Measurements from ENCODE around the gene FAM78A.
A peak's percentile ranks its signal among the peaks of the same experiment; 100 is the strongest.
"Not testable (repeated sequence)": the region's sequence is repeated elsewhere in the genome, so short reads cannot be mapped to it uniquely, and the experiment has no call there.

FAM78A gene

DNA sequence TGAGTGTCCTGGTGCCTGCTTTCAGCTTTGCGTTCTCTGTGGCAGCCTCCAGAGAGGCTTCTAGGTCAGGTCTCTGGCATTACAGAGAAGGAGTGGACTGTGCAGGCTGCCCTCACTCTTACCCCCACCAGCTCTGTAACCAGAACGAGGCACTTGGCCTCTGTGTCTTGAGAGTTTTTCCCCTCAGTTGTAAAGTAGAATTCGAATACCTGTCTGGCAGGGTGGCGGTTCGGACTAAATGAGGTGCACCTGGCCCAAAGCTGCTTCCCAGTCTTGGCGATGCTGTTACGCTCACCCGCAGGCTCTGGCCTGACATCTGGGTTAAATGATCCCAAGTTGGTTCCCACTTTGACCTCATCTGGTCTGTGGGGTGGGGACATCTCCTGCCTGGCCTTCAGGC lies 40.1 kb downstream of the FAM78A start:
- no peak for DNase-seq

DNA sequence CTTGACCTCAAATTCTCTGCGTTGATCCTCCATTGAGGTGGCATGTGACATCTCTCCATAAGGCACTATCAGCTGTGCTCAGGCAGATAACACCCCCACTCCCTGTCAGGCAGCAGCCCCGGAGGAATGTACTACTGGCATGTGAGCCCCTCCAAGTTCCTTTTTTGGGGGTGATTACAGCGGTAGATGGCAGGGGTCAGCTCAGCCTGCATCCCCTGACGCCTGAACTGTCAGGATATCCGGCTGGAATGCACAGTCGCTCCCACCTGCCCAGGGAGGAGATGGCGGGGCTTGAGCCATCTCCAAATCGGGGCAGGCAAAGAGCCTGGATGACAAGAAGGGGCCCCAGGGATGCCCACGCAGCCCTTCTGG lies 40.8 kb downstream of the FAM78A start:
- DNase-seq = no peak

DNA sequence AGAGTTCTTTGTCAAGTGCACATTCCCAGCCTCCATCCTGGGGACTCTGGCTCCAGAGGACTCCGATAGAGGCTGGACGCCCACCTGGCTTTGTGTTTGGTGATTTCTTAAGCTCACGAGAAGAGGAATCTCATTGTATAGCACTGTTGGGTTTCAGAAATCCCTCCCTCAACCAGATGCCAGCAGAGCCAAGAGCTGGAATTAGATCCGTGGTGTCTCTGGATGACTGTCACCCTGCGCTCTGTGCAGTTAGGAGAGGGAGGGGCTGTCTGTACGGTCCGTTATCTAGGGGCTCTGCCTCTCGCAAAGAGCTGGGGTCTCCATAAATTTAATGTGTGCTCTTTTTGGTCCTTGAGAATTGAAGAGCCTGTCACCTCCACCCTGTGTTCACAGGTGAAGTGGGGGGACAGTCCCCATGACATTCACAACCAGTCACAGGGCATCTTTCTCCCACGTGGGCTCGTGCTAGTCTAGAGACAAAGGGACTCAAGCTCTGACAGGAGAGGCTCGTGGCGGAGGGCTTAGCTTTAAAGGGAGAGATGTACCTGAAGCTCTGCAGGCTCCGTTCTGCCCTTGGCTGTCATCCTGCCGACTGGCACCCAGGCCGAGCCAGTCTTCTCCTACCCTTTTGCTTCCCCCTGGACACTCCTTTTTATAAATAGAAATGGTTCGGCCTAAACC lies 41.4 kb downstream of the FAM78A start:
- no peak for DNase-seq

DNA sequence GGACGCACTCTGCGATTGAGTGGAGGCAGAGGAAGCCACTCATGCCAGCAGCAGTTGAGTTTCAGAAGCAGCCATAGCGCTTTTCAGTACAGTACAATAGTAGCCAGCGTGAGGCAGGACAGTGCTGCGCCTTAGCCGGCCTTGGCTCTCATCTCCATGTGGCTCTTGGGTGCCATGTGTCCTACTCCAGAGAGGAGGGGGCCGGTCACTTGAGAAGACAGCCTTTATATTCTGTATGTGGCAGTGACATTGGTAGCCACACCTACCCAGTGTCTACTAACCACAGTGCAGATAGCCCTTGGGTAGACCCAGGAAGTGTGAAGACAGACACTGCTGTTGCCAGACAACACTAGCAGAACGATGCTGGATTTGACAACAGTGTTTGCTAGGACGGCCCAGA lies 42.3 kb downstream of the FAM78A start:
- DNase-seq = peak; percentile 59

DNA sequence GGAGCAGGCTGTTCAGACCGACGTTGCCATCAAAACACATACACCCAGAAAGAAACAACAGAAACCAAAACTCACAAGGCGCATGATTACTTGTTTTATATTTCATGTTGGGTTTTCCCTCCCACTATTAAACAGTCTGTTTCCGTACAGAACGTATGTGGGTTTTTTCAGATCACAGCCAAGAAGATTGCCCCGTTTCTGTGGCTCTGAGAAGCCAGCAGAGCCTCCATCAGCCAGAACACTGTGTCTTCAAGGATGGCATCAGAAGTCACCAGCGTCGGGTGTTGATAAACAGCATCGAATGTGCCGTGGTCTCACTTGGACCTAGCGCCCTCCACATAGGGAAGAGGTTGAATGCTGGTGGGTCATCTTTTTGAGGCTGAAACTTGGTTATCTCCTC lies 42.8 kb downstream of the FAM78A start:
- DNase-seq = no peak

DNA sequence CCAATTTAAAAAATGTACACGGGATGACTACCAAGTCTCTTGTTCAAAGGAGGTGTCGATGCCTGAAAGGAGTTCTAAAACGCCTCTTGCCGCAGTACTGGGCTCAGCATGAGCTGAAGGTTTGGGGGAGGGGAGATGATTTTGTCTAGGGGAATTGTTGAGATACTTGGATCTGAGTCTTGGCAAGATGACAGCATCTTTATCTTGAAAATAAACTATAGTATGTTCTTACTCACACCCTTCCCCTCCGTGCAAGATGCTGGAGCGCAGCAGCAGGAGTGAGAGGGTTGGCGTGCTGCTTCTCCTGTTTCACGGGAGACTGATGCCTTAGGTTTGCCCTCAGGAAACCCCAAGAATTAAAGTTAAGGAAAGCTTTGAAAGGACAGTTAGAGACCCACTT lies 47.3 kb downstream of the FAM78A start:
- DNase-seq = peak; percentile 36

DNA sequence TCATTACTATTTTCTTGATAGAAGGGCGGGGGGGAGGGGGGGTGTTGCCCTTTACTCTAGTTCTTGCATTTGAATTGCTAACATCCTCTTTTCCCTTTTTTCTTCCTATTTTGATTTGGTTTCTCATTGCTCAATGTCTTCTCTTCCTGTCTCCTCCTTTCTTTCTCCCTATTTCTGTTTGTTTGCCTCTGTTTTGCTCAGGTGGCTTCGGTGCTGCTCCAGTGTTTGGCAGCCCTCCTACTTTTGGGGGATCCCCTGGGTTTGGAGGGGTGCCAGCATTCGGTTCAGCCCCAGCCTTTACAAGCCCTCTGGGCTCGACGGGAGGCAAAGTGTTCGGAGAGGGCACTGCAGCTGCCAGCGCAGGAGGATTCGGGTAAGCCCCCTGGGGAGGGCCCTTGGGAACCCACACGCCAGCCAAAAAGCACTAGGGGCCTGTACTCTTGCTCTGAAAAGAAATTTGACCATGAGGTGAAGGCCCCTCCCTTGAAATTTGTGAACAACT lies 48.3 kb downstream of the FAM78A start:
- DNase-seq = no peak

DNA sequence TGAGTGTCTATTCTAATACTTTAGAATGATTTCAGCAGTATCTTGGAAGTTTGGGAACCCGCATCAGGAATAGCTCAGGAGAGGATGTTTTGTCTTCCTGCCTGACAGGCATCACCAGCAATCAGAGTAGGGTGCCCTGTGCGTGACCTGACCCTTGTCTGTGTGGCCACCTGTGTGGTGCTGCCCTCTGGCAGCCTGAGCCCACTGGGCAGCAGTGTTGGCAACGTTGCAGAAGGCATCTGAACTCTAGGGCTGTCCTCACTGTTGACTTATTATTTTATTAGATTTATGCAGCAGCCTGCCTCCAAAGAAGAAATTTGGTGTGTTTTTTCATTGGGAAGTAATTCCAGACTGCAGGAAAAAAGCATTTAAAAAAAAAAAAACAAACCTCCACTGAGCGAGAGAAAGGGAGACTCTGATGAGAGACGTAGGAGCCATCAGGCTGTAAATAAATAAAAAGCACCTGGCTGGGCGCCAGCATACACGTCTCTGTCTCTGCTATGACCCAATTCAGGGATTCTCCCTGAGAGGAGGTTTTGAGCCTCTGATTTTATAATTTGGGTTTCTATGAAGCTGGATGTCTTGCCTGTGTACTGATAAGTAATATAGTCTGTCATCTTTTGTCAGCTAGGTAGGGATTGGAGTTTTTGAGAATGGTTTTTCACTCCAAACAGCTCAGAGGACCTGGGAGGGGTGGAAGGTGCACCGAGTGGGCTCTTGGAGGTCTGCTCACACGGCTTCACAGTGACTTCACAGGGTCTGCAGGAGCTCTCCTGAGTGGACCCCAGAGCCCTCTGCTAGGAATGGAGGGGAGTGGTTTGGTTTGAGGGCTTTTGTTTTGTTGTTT lies 49.0 kb downstream of the FAM78A start:
- no peak for DNase-seq

DNA sequence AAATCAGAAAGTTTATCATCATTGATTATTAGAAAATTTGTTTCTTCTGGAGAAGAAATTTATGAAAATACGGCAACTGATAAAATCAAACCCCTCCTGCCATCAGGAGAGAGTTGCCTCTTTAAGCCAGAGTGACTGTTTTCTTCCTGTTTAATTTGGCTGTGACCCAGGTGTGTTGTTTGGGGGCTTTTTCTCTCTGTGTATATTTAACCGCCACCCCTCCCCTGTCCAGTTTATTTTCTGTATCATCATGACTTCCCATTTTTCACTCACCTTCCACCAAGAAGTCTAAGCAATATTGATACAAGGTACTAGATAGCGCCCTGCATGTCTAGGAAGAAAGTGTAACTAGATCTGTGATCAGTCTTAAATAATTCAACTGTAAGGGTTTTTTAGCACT lies 50.1 kb downstream of the FAM78A start:
- no peak for DNase-seq

DNA sequence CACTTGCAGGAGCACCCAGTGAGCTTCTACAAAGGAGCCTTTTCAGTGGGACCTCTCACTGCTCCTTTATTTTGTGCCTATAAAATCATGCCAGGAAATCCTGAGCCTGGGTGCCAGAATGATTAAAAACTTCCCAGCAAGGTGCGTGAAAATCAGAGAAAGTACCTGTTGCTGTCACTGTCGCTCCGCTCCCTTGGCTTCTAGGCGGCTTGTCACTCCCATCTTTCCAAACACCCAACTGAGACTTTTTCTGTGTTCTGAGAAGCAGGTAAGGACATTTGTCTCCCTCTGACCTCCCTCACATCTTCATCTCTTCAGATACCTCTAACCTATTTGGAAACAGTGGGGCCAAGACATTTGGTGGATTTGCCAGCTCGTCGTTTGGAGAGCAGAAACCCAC lies 53.9 kb downstream of the FAM78A start:
- no peak for DNase-seq

DNA sequence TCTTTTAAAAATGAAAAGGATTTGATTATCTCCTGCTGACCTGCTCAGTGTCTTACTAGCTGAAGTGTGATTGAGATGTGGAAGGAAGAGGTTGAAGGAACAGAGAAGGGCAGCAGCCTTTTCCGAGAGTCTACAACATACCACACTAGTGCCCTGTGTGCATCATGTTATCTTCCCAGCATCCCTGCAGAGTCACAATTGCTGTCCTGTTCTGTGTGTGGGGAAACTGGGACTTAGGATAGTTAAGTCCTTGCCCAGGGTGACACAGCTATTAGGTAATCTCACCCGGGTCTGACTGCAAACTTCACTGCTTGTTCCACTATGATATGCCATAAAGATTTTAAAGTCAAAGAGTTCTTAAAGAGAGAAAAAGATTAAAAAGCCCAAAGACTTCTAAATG lies 55.8 kb downstream of the FAM78A start:
- DNase-seq = no peak

DNA sequence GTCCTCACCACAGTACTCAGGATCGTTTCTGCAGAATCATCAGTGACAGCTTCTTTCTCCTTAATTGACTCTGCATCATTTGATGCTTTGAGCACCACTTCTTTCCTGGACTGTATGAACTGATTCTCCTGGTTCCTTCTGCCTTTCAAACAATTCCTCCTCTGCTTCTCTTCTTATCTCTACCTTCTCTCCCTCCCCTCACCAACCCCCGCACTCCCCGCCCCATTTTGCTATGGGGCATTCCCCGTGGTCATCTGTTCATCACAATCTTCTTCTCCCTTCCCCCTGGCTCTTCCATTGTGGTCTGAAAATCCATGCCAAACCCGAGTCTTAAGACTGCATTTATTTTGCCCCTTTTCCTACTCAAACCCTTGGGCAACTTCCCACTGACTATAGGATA lies 57.9 kb downstream of the FAM78A start:
- DNase-seq = no peak

DNA sequence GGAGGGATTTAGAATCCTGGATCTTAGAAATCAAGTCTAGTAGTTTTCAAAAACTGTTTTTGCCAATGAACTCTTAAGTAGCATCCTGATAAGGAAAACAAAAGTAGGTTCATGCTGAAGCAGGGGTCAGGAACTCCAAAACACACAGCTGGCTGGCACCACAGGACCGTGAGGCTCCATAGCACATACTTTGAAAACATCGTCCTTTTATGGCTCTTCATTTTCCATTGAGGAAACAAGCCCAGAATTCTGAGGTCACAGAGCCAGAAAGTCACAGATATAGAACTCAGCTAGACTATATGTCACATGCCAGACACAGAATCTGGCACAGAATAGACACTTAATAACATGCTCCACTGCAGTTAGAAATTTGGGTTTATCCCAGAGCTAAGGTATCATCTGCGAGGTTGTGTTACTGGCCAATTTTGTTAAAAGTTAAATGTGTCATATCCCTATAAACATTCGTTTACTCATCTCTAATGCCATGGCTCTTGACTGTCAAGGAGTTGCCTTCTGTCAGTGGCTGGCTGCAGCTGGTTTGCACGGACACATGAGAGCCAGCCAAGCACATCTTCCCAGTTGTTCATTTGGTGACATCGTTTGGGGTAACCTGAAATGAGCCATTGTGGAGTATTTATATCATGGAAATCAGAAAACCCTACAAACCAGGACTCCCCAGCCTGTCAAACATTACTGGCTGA lies 58.8 kb downstream of the FAM78A start:
- no peak for DNase-seq

DNA sequence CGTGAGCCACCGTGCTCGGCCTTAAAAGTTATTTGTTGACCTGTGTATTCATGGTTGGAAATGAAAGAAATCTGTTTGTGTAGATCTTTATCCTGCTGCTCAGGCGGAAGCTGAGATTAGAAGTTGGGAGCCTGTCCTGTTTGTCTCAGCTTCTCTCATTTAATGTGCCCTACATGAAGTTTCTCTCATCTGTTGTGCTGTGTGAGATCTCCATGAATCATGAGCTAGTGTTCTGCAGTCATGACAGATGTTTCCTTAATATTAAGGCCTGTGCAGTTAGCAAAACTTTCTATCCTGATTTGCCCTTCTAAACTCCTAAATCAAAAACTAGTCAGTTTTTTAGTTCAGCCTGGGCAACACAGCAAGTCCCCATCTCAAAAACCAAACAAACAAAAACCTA lies 59.5 kb downstream of the FAM78A start:
- DNase-seq = no peak

DNA sequence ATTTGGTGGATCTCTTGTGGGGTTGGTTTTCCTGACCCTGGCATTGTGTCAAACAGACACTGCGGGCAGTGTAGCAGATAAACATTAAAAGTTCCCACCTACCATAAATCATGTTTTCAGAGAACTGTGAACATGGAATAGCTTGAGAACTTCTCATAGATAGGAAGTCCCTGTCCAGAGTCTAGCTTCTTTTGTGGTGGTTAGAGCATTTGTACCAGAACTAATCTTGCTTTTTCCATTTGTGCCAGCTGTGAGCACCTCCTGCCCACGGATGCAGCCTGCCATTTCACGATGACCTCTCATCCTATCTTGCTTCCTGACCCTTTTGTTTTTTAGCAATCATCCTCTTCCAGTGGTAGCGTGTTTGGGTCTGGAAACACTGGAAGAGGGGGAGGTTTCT lies 61.4 kb downstream of the FAM78A start:
- DNase-seq = peak; percentile 67

DNA sequence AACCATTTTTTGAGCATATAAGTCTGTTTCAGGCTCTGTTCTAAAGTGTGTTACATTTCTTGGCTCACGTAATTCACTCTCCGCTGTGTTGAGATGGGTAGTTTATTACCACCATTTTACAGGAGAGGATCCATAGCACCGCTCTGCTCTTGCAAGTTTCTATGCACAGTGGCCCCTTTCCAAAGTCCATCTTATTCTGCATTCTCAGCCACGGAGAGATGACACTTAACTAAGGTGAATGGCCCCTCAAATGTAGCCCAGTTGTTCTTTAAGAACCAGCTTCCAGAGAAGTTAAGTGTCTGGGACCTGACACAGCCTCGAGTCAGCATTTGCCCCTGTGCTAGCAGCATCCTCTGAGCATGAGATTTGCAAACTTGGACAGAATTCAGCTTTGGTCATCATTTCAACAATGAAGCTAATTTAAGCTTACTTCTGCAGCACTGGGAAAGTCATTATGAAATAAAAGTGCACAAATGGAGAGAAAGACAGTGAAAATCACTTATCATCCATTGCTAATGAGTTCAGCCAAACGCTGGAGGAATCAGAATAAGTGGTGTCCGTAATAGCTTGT lies 61.9 kb downstream of the FAM78A start:
- no peak for DNase-seq

DNA sequence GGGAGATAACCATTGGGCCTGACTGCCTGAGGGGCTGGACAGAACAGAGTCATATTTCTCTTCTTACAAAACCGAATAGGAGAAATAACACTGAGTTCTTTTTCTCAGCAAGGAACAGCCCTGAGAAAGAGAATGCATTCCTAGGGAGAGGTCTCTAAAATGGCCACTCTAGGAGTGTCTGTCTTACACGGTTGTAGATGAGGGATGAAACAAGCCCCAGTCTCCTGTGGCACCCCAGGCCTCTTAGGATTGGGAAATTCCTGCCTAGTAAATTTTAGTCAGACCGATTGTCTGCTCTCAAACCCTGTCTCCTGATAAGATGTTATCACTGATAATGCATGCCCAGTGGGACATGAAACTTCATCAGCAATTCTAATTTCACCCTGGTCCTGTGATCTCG lies 64.4 kb downstream of the FAM78A start:
- not testable (repeated sequence) for DNase-seq
